HEK293 (cell line): ENCODE results near the gene PDIA4.
"Not testable (repeated sequence)": the region's sequence is repeated elsewhere in the genome, so short reads cannot be mapped to it uniquely, and the experiment has no call there.

Experiments
- CTCF ChIA-PET: fragments of 350-600 bp; formaldehyde crosslinking; extraction: SDS; loops from one replicate; lab custom pipeline; 2021; ENCODE audit warnings: antibody characterized with exemption; lab: Yijun Ruan, JAX
- POLR2A ChIA-PET: fragments of 300-600 bp; formaldehyde crosslinking; extraction: SDS; loops from one replicate; lab custom pipeline; 2020; ENCODE audit warnings: antibody characterized with exemption, inconsistent platforms; lab: Yijun Ruan, JAX
- H3K27ac ChIP-seq: fragments of 200-500 bp; sonication (Bioruptor generic); 2 replicates; pipeline ENCODE4 v1.5.1; 2014; ENCODE audit warnings: low read depth, low read length, control low read depth, inconsistent platforms; ENCODE audit errors: extremely low read depth
- H3K36me3 ChIP-seq, 2 experiments: fragments of 200-500 bp in 1 of 2; sonication (Bioruptor generic) in 1 of 2; 1 replicate in 1 of 2; 2 replicates in 1 of 2; pipeline ENCODE4 v1.5.1; 2014 to 2017; ENCODE audit warnings: inconsistent platforms in 2 of 2, low read length in 2 of 2; ENCODE audit not compliant: control insufficient read depth in 2 of 2, insufficient read depth in 1 of 2
- H3K4me1 ChIP-seq: fragments of 200-500 bp; sonication (Bioruptor generic); 2 replicates; pipeline ENCODE4 v1.5.1; 2014; ENCODE audit warnings: mild to moderate bottlenecking, low read length, inconsistent platforms; ENCODE audit not compliant: control insufficient read depth, insufficient read depth
- H3K4me3 ChIP-seq: 2 replicates; pipeline ENCODE4 v1.5.1; 2011; ENCODE audit warnings: low read depth, mild to moderate bottlenecking, control low read depth, low read length, moderate library complexity
- H3K9me3 ChIP-seq: fragments of 200-500 bp; sonication (Bioruptor generic); 2 replicates; pipeline ENCODE4 v1.5.1; 2014; ENCODE audit warnings: low read depth, low read length, inconsistent platforms; ENCODE audit not compliant: control insufficient read depth, insufficient read depth
- GLIS1 ChIP-seq: fragments of 450-650 bp; formaldehyde crosslinking; IDR thresholded peaks from 2 replicates; pipeline ENCODE4 v1.5.1; 2016; ENCODE audit warnings: missing biosample characterization, missing genetic modification characterization
- MYNN ChIP-seq: fragments of 450-650 bp; formaldehyde crosslinking; IDR thresholded peaks from 2 replicates; pipeline ENCODE4 v1.5.1; 2016; ENCODE audit warnings: missing biosample characterization, missing genetic modification characterization, borderline replicate concordance
- PRDM4 ChIP-seq: fragments of 450-650 bp; formaldehyde crosslinking; IDR thresholded peaks from 2 replicates; pipeline ENCODE4 v1.5.1; 2017; ENCODE audit warnings: missing biosample characterization, missing genetic modification characterization
- SP3 ChIP-seq: fragments of 450-650 bp; formaldehyde crosslinking; IDR thresholded peaks from 2 replicates; pipeline ENCODE4 v1.5.1; 2016; ENCODE audit warnings: missing biosample characterization, missing genetic modification characterization
- YY1 ChIP-seq: fragments of 450-650 bp; formaldehyde crosslinking; IDR thresholded peaks from 2 replicates; pipeline ENCODE4 v1.5.1; 2018; ENCODE audit warnings: missing biosample characterization, missing genetic modification characterization
- ZFP3 ChIP-seq: fragments of 450-650 bp; formaldehyde crosslinking; IDR thresholded peaks from 2 replicates; pipeline ENCODE4 v1.5.1; 2016; ENCODE audit warnings: low read depth, missing biosample characterization, missing genetic modification characterization
- ZNF132 ChIP-seq: fragments of 450-650 bp; formaldehyde crosslinking; IDR thresholded peaks from 2 replicates; pipeline ENCODE4 v1.5.1; 2017; ENCODE audit warnings: missing biosample characterization, missing genetic modification characterization, borderline replicate concordance
- ZNF157 ChIP-seq: fragments of 450-650 bp; formaldehyde crosslinking; IDR thresholded peaks from 2 replicates; pipeline ENCODE4 v1.5.1; 2016; ENCODE audit warnings: missing biosample characterization, missing genetic modification characterization
- ZNF18 ChIP-seq: fragments of 450-650 bp; formaldehyde crosslinking; IDR thresholded peaks from 2 replicates; pipeline ENCODE4 v1.5.1; 2016; ENCODE audit warnings: missing biosample characterization, missing genetic modification characterization
- ZNF239 ChIP-seq: fragments of 450-650 bp; formaldehyde crosslinking; IDR thresholded peaks from 2 replicates; pipeline ENCODE4 v1.5.1; 2016; ENCODE audit warnings: missing biosample characterization, missing genetic modification characterization
- ZNF394 ChIP-seq: fragments of 450-650 bp; formaldehyde crosslinking; IDR thresholded peaks from 2 replicates; pipeline ENCODE4 v1.5.1; 2016; ENCODE audit warnings: missing biosample characterization, missing genetic modification characterization, mild to moderate bottlenecking, moderate library complexity, borderline replicate concordance
- ZNF398 ChIP-seq: fragments of 450-650 bp; formaldehyde crosslinking; IDR thresholded peaks from 2 replicates; pipeline ENCODE4 v1.5.1; 2017; ENCODE audit warnings: missing biosample characterization, missing genetic modification characterization
- ZNF416 ChIP-seq: fragments of 450-650 bp; formaldehyde crosslinking; IDR thresholded peaks from 2 replicates; pipeline ENCODE4 v1.5.1; 2016; ENCODE audit warnings: missing biosample characterization, missing genetic modification characterization
- ZNF48 ChIP-seq: fragments of 450-650 bp; formaldehyde crosslinking; IDR thresholded peaks from 2 replicates; pipeline ENCODE4 v1.5.1; 2016; ENCODE audit warnings: missing biosample characterization, missing genetic modification characterization
- ZNF600 ChIP-seq: fragments of 450-650 bp; formaldehyde crosslinking; IDR thresholded peaks from 2 replicates; pipeline ENCODE4 v1.5.1; 2016; ENCODE audit warnings: missing biosample characterization, missing genetic modification characterization
- ZNF610 ChIP-seq: fragments of 450-650 bp; formaldehyde crosslinking; IDR thresholded peaks from 2 replicates; pipeline ENCODE4 v1.5.1; 2016; ENCODE audit warnings: missing biosample characterization, missing genetic modification characterization, borderline replicate concordance
- ZNF629 ChIP-seq: fragments of 450-650 bp; formaldehyde crosslinking; IDR thresholded peaks from 2 replicates; pipeline ENCODE4 v1.5.1; 2017; ENCODE audit warnings: missing biosample characterization, missing genetic modification characterization
- ZNF670 ChIP-seq: fragments of 450-650 bp; formaldehyde crosslinking; IDR thresholded peaks from 2 replicates; pipeline ENCODE4 v1.5.1; 2016; ENCODE audit warnings: missing biosample characterization, missing genetic modification characterization, low read depth
- ZNF837 ChIP-seq: fragments of 450-650 bp; formaldehyde crosslinking; IDR thresholded peaks from 2 replicates; pipeline ENCODE4 v1.5.1; 2016; ENCODE audit warnings: missing biosample characterization, missing genetic modification characterization
- ZSCAN18 ChIP-seq: fragments of 450-650 bp; formaldehyde crosslinking; IDR thresholded peaks from 2 replicates; pipeline ENCODE4 v1.5.1; 2016; ENCODE audit warnings: missing biosample characterization, missing genetic modification characterization
- TF ChIP-seq, protein P1 (sequence below): fragments of 450-650 bp; formaldehyde crosslinking; IDR thresholded peaks from 2 replicates; pipeline ENCODE4 v1.5.1; 2016; ENCODE audit warnings: missing biosample characterization, missing genetic modification characterization, low read depth
- TF ChIP-seq, protein P2 (sequence below): fragments of 450-650 bp; formaldehyde crosslinking; IDR thresholded peaks from 2 replicates; pipeline ENCODE4 v1.5.1; 2017; ENCODE audit warnings: missing biosample characterization, missing genetic modification characterization

PDIA4 gene

GRCh38 chr7:149013876-149014275 is 14.4 kb downstream of the PDIA4 start (continued):
- TF ChIP-seq ZNF398 (tag by site-specific recombination) (no peak), PRDM4 (tag by site-specific recombination) (no peak), ZNF416 (tag by site-specific recombination) (no peak), SP3 (no peak), ZSCAN18 (tag by site-specific recombination) (no peak), ZNF48 (tag by site-specific recombination) (no peak)

DNA sequence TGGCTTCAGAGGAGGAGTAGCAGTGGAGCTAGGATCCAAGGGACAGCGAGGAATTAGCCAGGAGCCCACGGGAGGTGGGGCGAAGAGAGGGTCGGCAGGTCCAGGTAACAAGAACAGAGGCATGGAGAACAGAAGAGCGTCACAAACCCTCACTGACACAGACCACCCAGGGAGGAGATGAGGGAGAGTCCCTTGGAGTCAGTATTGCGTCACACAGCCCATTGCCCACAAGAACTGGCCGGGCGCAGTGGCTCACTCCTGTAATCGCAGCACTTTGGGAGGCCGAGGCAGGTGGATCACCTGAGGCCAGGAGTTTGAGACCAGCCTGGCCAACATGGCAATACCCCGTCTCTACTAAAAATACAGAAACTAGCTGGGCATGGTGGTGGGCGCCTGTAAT is 15.6 kb downstream of the PDIA4 start:
- POLR2A ChIA-PET, result not testable (repeated sequence)
- H3K36me3 ChIP-seq, result peaks cover 38 to 97% of the 10 kb centered on the region in 2 experiments

GRCh38 chr7:149011491-149011890 is 16.8 kb downstream of the PDIA4 start:
- peaks cover 34 to 99% of the 10 kb centered on the region in 2 experiments for H3K36me3 ChIP-seq
- CTCF ChIA-PET, result interaction anchor here (0.9 to 1.1 kb wide), 2 partner anchors 54 kb away, joined by 3 read pairs; no protein-coding TSS in a partner anchor
- TF ChIP-seq ZNF18 (no peak), ZNF157 (tag by site-specific recombination) (no peak), ZNF132 (tag by site-specific recombination) (no peak), ZNF394 (tag by site-specific recombination) (no peak), ZNF610 (no peak), ZNF600 (tag by site-specific recombination) (no peak), ZNF670 (tag by site-specific recombination) (no peak), ZNF837 (tag by site-specific recombination) (no peak), ZNF629 (tag by site-specific recombination) (no peak), MYNN (tag by site-specific recombination) (no peak), GLIS1 (tag by site-specific recombination) (no peak), YY1 (tag by site-specific recombination) (no peak), ZNF239 (no peak), ZFP3 (tag by site-specific recombination) (no peak)
- TF ChIP-seq, protein P1, sequence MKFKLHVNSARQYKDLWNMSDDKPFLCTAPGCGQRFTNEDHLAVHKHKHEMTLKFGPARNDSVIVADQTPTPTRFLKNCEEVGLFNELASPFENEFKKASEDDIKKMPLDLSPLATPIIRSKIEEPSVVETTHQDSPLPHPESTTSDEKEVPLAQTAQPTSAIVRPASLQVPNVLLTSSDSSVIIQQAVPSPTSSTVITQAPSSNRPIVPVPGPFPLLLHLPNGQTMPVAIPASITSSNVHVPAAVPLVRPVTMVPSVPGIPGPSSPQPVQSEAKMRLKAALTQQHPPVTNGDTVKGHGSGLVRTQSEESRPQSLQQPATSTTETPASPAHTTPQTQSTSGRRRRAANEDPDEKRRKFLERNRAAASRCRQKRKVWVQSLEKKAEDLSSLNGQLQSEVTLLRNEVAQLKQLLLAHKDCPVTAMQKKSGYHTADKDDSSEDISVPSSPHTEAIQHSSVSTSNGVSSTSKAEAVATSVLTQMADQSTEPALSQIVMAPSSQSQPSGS (tag by site-specific recombination), result no peak
- TF ChIP-seq, protein P2, sequence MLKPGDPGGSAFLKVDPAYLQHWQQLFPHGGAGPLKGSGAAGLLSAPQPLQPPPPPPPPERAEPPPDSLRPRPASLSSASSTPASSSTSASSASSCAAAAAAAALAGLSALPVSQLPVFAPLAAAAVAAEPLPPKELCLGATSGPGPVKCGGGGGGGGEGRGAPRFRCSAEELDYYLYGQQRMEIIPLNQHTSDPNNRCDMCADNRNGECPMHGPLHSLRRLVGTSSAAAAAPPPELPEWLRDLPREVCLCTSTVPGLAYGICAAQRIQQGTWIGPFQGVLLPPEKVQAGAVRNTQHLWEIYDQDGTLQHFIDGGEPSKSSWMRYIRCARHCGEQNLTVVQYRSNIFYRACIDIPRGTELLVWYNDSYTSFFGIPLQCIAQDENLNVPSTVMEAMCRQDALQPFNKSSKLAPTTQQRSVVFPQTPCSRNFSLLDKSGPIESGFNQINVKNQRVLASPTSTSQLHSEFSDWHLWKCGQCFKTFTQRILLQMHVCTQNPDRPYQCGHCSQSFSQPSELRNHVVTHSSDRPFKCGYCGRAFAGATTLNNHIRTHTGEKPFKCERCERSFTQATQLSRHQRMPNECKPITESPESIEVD, result no peak
- TF ChIP-seq, all 188 proteins: peak for 0
- no peak overlapping the region for H3K27ac ChIP-seq
- H3K9me3 ChIP-seq, result no peaks in the 10 kb centered on the region
- no peaks in the 10 kb centered on the region for H3K4me1 ChIP-seq
- H3K4me3 ChIP-seq, result no peak overlapping the region
- POLR2A ChIA-PET, result no interaction called here

More for the DNA sequence above, 15.6 kb downstream of the PDIA4 start:
- not testable (repeated sequence) for H3K9me3 ChIP-seq, H3K27ac ChIP-seq, H3K4me1 ChIP-seq, H3K4me3 ChIP-seq
- CTCF ChIA-PET, result interaction anchor here (0.6 to 1.2 kb wide), 3 partner anchors 9 to 53 kb away, joined by 3 to 7 read pairs (median 3); no protein-coding TSS in a partner anchor
